HPDE6-E6E7 (cell line): ENCODE measurements around the gene ZNF813.
A peak's percentile ranks its signal among the peaks of the same experiment; 100 is the strongest.
"Not testable (repeated sequence)": the region's sequence is repeated elsewhere in the genome, so short reads cannot be mapped to it uniquely, and the experiment has no call there.

Experiments used
- DNase-seq: peaks from one replicate; pipeline ENCODE4 v3.0.0; 2011; ENCODE audit warnings: missing footprints; ENCODE audit errors: extremely low spot score

ZNF813 gene

GRCh38 chr19:53483751-53484150, 16.2 kb downstream of the ZNF813 start:
- not testable (repeated sequence) for DNase-seq

GRCh38 chr19:53485046-53486004, 17.8 kb downstream of the ZNF813 start:
- no peak for DNase-seq

- no peak for DNase-seq
Measured at GRCh38 chr19:53492153-53492552, 24.6 kb downstream of the ZNF813 start.

- DNase-seq, result not testable (repeated sequence)
Measured at GRCh38 chr19:53497311-53498023, 29.9 kb downstream of the ZNF813 start.

- not testable (repeated sequence) for DNase-seq
Measured at GRCh38 chr19:53498024-53498395, 30.5 kb downstream of the ZNF813 start.

GRCh38 chr19:53503151-53503550, 35.6 kb downstream of the ZNF813 start:
- not testable (repeated sequence) for DNase-seq

GRCh38 chr19:53503671-53504364, 36.3 kb downstream of the ZNF813 start:
- DNase-seq, result not testable (repeated sequence)

- not testable (repeated sequence) for DNase-seq
Measured at GRCh38 chr19:53504365-53504703, 36.8 kb downstream of the ZNF813 start.

GRCh38 chr19:53504885-53505284, 37.4 kb downstream of the ZNF813 start:
- DNase-seq, result no peak

- no peak for DNase-seq
Measured at GRCh38 chr19:53506728-53507127, 39.2 kb downstream of the ZNF813 start.

- DNase-seq, result no peak
Measured at GRCh38 chr19:53507523-53508442, 40.2 kb downstream of the ZNF813 start.

GRCh38 chr19:53509443-53509842, 41.9 kb downstream of the ZNF813 start:
- DNase-seq, result no peak

- DNase-seq, result no peak
Measured at GRCh38 chr19:53509845-53510244, 42.3 kb downstream of the ZNF813 start.

- no peak for DNase-seq
Measured at GRCh38 chr19:53511357-53511756, 43.8 kb downstream of the ZNF813 start.

GRCh38 chr19:53511933-53512374, 44.4 kb downstream of the ZNF813 start:
- DNase-seq, result peak; percentile 78

- DNase-seq, result not testable (repeated sequence)
Measured at GRCh38 chr19:53515047-53515446, 47.5 kb downstream of the ZNF813 start.

- no peak for DNase-seq
Measured at GRCh38 chr19:53517114-53517741, 49.7 kb downstream of the ZNF813 start.

GRCh38 chr19:53518121-53518520, 50.6 kb downstream of the ZNF813 start:
- no peak for DNase-seq

- DNase-seq, result no peak
Measured at GRCh38 chr19:53518716-53519115, 51.2 kb downstream of the ZNF813 start.

GRCh38 chr19:53519446-53519845, 51.9 kb downstream of the ZNF813 start:
- no peak for DNase-seq

GRCh38 chr19:53520163-53520546, 52.6 kb downstream of the ZNF813 start:
- DNase-seq, result no peak
